Ecto neural progenitor cell (in vitro differentiated cells): Measurements from ENCODE around the gene PCSK7.
A peak's percentile ranks its signal among the peaks of the same experiment; 100 is the strongest.

Experiments used
- DNase-seq: peaks from one replicate; pipeline ENCODE4 v3.0.0-alpha.2; 2018; ENCODE audit warnings: low spot score

PCSK7 gene

GRCh38 chr11:117199053-117199915 lies 32.6 kb downstream of the PCSK7 start, which contains the start of gene TAGLN:
Gene TAGLN (plus strand): TSS chr11:117199370. CDS start chr11:117203014, 3,644 bp downstream.
- peak; percentile 86 for DNase-seq

DNA sequence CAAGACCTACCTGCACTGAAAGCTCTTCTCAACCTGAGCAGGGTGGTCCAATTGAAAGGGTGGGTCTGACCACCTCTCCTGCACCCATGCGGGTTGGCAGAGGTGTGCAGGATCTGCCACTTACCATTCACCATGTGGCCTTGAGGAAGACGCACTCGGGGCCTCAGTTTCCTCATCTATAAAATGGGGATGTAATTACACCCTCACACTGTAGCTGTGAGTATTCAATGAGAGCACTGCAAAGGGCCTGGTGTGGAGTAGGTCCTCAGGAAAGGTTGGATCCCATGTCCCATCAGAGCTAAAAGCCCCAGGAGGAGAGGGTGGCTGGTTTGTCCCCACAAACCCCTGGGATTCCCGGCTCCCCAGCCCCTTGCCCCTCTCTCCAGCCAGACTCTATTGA lies 33.3 kb downstream of the PCSK7 start:
- DNase-seq, result no peak

DNA sequence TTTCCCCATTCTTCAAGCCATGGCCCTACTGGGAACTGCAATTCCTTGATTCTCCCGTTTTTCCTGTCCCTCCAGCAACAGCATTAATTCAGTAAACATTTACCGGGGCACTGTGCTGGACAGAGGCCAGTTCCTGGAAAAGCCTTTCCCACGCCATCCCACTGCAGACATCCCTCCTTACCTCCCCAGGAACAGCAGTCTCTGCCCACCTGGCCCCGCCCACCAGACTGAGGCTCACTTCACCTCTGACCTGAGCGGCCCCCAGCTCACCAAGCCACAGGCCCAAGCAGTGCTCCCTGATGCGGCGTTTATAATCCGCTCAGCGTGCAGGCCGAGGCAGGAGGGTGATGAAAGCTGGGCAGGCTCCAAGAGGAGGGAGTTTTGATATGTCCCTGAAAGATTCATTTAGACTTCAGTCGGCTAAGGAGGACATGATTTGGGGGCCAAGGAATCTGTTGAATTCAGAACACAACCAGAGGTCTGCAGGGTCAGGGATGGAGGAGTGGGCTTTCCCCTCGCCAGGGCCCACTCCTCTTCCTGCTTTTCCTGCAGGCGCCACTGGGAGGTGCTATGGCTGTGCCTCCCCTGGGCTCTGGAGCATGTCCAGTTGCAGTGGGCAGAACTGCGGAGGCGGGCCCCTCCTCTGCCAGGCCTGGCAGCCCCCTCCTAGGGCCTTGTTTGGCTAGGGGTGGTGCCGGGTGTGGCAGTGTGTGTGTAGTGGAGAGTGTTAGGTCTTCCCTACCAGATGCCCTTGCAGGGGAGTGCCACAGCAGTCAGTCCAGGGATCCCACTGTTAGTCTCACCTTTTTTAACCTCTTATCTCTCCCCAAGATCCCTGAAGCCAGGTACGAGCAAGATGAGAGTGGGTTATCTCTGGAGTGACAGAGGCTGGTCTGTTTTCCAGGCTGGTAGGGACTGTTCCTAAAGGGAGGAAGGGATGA lies 34.1 kb downstream of the PCSK7 start:
- DNase-seq, result peak; percentile 79

GRCh38 chr11:117197006-117197405 lies 34.9 kb downstream of the PCSK7 start:
- no peak for DNase-seq

DNA sequence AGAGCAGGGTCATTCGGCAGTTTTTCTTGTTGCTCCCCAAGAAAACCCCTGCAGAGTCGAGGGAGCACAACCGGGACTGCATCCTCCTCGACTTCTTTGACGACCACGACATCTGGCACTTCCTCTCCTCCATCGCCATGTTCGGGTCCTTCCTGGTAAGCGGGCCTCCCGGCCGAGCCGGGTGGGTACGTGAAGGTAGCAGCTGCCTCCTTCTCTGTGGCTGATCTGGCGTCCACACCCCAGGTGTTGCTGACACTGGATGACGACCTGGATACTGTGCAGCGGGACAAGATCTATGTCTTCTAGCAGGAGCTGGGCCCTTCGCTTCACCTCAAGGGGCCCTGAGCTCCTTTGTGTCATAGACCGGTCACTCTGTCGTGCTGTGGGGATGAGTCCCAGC lies 36.1 kb downstream of the PCSK7 start:
- DNase-seq, result no peak

GRCh38 chr11:117195258-117195657 lies 36.6 kb downstream of the PCSK7 start:
- DNase-seq, result no peak

- DNase-seq, result no peak
Measured at GRCh38 chr11:117194267-117194666, 37.6 kb downstream of the PCSK7 start.

DNA sequence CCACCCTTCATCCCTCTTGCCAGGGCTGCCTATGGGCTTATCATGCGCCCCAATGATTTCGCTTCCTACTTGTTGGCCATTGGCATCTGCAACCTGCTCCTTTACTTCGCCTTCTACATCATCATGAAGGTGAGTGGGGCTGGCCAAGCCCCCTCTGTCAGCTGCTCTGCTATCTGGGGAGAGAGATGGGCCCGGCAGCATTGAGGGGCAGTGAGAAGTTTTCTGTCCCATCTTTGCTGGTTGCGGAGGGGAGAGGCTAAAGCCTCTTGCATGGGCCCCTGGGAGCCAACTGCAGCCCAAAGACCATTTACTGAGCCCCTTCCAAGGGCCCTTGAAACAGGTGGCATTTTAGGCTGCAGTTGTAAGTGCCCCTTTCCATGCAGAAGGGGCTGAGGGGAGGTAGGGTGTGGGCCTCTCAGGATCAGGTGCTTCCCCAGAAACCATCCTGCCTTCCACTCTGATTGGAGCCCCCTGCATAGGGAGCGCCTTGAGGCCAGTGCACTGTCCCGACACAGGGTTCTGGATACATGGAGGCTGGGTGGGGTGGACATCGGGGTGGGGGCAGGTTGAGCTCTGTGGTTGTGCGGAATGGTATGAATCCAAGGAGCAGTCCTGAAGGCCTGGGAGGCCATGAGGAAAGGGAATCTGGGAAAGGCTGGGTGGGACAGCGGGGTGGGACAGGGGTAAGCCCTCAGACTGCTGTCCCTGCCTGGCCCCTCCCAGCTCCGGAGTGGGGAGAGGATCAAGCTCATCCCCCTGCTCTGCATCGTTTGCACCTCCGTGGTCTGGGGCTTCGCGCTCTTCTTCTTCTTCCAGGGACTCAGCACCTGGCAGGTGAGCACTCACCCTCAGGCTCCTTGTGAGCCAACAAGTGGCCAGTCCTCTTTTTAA lies 38.5 kb downstream of the PCSK7 start:
- DNase-seq, result no peak

DNA sequence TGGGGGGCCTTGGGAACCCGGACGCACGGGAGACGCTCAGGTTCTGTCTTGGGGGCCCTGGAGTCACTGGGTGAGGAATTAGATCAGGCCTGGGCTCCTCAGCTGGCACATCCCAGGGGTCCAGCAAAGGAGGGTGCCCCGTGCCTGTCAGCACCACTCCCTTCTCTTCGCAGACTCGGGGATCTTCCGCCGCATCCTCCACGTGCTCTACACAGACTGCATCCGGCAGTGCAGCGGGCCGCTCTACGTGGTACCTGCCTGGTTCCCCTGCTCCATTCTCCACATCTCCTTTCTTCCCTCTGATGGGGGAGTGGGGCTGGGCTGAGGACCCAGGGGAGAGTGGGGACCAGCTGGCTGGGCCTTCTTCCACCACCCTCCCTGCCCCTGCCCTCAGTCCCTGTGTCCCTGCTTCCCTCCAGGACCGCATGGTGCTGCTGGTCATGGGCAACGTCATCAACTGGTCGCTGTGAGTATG lies 39.4 kb downstream of the PCSK7 start:
- DNase-seq, result no peak

DNA sequence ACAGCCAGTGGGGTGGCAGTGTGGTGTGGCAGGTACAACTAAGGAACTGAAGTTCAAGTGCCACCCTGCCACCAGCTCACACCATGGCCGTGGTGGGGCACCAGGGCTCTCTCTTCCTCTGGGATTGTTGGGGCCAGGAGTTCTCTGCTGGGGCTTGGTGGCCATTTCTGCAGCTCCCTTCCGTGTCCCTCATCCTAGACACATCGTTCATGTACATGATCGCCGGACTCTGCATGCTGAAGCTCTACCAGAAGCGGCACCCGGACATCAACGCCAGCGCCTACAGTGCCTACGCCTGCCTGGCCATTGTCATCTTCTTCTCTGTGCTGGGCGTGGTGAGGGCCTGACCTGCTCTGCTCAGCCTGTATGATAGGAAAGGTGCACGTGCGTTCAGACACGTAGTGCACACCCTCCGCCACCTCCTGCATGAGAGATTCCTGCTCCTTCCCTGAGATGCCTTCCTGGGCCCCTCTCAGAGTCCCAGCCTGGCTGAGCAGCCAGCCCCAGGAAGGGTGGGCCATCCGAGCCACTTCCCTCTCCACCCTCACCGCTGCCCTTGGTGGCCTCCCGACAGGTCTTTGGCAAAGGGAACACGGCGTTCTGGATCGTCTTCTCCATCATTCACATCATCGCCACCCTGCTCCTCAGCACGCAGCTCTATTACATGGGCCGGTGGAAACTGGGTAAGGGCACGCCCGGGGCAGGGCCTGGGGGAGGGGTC lies 40.0 kb downstream of the PCSK7 start:
- DNase-seq, result no peak

DNA sequence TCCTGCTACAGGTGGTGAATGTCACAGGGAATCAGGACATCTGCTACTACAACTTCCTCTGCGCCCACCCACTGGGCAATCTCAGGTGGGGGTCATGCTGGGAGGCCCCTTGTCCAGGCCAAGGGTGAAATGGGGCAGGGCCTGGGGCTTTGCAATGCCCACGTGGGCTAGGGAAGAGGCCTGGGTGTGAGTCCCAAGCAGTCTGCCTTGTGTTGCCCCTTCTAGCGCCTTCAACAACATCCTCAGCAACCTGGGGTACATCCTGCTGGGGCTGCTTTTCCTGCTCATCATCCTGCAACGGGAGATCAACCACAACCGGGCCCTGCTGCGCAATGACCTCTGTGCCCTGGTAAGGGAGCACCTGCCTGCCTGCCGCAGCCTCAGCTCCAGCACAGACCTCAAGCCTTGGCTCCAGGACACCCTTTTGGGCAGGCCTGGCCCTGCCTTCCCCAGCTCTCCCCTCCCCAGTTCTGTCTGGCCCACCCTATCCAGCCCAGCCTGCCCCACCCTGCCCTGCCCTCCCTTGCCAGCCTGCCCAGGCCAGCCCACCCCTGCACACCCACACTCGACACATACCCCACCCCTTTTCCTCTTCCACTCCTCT lies 41.8 kb downstream of the PCSK7 start:
- DNase-seq, result no peak

DNA sequence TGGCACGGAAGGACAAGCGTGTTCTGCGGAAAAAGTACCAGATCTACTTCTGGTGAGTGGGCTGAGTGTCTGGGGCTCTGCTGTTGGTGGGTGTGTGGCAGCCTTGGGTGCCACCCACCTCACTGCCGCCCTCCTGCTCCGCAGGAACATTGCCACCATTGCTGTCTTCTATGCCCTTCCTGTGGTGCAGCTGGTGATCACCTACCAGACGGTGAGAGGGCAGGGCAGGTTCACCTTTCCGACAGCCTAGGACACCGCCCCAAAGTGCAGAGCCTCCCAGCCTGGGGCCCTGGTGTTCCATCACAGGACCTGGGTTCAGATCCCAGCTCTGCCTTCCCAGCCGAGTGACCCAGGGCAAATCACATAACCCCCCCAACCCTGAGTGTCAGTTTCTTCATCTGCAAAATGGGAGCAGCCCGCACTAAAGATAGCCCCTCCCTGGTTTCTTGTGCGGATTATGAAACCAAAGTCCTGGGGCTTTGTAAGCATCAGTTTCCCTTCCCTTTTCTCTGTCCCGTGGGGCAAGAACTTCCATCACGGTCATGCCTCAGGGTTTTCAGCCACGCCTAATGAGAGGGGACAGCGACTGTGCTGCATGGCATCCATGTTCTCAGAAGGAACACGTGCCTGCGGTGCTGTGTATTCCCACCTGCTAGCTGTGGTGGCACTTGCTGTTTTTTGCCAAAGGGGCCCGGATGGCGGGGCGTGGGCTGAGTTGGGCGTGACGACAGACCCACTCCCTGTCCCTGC lies 42.5 kb downstream of the PCSK7 start:
- DNase-seq, result no peak

DNA sequence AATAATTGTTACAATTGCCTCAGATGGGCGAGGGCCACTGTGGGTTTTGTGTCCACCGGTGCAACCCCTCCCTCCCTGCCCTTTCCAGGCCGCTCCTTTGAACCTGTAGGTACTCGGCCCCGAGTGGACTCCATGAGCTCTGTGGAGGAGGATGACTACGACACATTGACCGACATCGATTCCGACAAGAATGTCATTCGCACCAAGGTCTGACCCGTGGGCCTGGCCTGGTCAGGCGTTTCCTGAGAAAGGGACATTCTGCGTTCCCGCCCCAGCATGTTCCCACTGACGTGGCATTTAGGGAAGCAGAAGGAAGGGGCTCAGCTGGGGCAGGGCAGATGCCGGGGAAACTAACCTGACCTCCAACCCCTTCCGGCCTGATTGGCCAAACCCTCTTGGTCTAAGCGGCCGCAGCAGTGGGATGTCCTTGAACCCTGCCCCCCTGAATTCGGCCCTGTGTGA lies 43.2 kb downstream of the PCSK7 start:
- DNase-seq, result peak; percentile 37

DNA sequence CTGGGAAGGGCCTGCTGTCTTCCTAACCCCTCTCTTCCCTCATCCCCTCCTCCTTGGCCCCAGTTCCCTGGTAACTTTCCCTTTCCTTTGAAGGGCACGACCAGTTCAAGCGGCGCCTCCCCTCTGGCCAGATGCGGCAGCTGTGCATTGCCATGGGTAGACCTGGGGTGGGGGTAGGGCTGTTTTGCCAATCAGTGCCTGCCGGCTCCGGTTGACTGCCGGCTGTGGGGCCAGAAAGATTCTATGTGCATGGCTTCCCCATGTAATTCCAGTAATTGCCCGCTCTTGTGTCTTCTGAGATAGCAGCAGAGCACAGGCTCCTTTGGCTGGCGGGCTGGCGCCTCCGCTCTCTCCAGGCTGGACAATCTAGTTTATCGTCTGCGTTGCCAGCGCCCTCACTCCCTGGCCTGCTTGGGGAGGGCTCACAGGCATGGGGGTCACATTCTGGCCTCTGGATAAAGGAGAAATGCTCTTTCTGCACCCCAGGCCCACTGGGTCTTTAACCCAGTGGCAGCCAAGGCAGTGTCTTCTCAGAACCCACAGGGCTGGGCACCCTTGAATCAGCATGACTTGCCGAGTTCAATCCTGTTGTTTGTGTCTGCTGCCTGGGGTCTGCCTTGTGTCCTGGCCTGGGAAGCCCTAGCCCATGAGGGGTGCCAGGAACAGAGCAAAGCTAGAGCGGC lies 43.9 kb downstream of the PCSK7 start:
- DNase-seq, result peak; percentile 35

DNA sequence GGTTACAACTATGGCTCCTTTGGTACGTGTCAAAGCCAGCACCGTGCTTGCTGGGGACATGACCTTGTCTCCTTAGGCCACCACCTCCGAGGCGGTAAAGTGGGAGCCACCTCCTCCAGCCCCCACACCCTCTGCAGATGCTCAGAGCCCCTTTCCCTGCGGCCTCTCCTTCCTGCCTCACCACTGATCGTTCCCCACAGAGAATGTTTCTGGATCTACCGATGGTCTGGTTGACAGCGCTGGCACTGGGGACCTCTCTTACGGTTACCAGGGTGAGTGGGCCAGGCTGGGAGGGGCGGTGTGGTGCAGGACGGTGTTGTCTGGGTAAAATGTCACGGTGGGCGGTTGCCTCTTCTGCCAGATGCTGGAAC lies 44.5 kb downstream of the PCSK7 start:
- DNase-seq, result peak; percentile 28

- DNase-seq, result no peak
Measured at GRCh38 chr11:117187007-117187406, 44.9 kb downstream of the PCSK7 start.

DNA sequence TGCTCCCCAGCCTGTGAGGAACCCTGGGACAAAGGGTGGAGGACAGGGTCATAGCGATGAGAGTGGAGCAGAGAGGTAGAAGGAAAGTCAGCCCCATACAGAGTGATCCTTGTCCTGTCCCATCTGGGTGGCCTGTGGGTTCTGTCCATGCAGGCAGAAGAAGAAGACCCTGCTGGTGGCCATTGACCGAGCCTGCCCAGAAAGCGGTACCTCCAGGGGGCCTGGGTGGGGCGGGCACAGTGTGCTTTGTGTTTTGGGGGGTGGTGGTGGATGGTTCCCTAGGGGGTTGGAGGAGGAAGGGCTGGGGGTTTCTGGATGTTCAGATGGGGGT lies 45.5 kb downstream of the PCSK7 start:
- no peak for DNase-seq

GRCh38 chr11:117185736-117186430 lies 46.0 kb downstream of the PCSK7 start:
- DNase-seq, result no peak
